Smooth muscle cell (in vitro differentiated cells): ENCODE measurements around the gene SNTA1. TPM values are rescaled to one million over a fixed set of nuclear protein-coding genes. Genes with fewer than 3 reads are reported as not detected.

Source experiments
- DNase-seq: peaks from one replicate; lab custom pipeline; 2025; ENCODE audit not compliant: unreplicated experiment; lab: John Stamatoyannopoulos, UW
- H2AFZ ChIP-seq: fragments of 200-600 bp; sonication (generic); 2 replicates; pipeline ENCODE4 v1.6.0; 2016; ENCODE audit warnings: antibody characterized with exemption, low read depth, mild to moderate bottlenecking
- H3F3A ChIP-seq: fragments of 200-600 bp; sonication (generic); 2 replicates; pipeline ENCODE4 v1.6.0; 2017; ENCODE audit warnings: antibody characterized with exemption, low read depth
- H3K27ac ChIP-seq: fragments of 200-600 bp; sonication (generic); 2 replicates; pipeline ENCODE4 v1.5.1; 2016; ENCODE audit warnings: low read depth, mild to moderate bottlenecking
- H3K27me3 ChIP-seq: fragments of 200-600 bp; sonication (generic); 2 replicates; pipeline ENCODE4 v1.6.1; 2016; ENCODE audit warnings: low read depth, mild to moderate bottlenecking
- H3K36me3 ChIP-seq: fragments of 200-600 bp; sonication (generic); 2 replicates; pipeline ENCODE4 v1.5.1; 2016; ENCODE audit warnings: low read depth
- H3K4me1 ChIP-seq: fragments of 200-600 bp; sonication (generic); 2 replicates; pipeline ENCODE4 v1.5.1; 2016; ENCODE audit warnings: low read depth
- H3K4me2 ChIP-seq: fragments of 200-600 bp; sonication (generic); 2 replicates; pipeline ENCODE4 v1.6.0; 2016; ENCODE audit warnings: mild to moderate bottlenecking
- H3K4me3 ChIP-seq: fragments of 200-600 bp; sonication (generic); 2 replicates; pipeline ENCODE4 v1.5.1; 2016; ENCODE audit warnings: mild to moderate bottlenecking
- H3K79me2 ChIP-seq: fragments of 200-600 bp; sonication (generic); 2 replicates; pipeline ENCODE4 v1.6.0; 2016; ENCODE audit warnings: low read depth, mild to moderate bottlenecking
- H3K9ac ChIP-seq: fragments of 200-600 bp; sonication (generic); 2 replicates; pipeline ENCODE4 v1.6.0; 2016; ENCODE audit warnings: low read depth
- H3K9me3 ChIP-seq: fragments of 200-600 bp; sonication (generic); replicated peaks from 2 replicates; pipeline ENCODE4 v1.5.1; 2016; ENCODE audit warnings: low read depth
- H4K20me1 ChIP-seq: fragments of 200-600 bp; sonication (generic); 2 replicates; pipeline ENCODE4 v1.6.0; 2016; ENCODE audit warnings: low read depth
- CTCF ChIP-seq: fragments of 200-600 bp; sonication (generic); IDR thresholded peaks from 2 replicates; pipeline ENCODE4 v1.5.1; 2017; ENCODE audit warnings: borderline replicate concordance, mild to moderate bottlenecking, antibody characterized with exemption; ENCODE audit not compliant: insufficient read depth, poor library complexity, severe bottlenecking
- WGBS: methylation state at CpG from one replicate; pipeline ENCODE4 v1.1.7; 2016; ENCODE audit warnings: low lambda C conversion rate; 5-methylcytosine and 5-hydroxymethylcytosine counted together
- polyA plus RNA-seq: library from polyadenylated mRNA; unstranded; fragments of >200 nt; fragmentation: Nextera tagmentation; extraction: Ambion mirVana; gene quantifications from 2 replicates; pipeline ENCODE4 v1.2.1, GENCODE V29; 2016
- total RNA-seq: library from RNA; depleted of rRNA; stranded (reverse); fragments of >200 nt; gene quantifications from 2 replicates; pipeline ENCODE4 v1.2.3, GENCODE V29; 2014

Gene SNTA1
- total RNA-seq (39.2 and 49.5 TPM in 2 replicates), polyA plus RNA-seq (51.8 and 58.2 TPM in 2 replicates)

- WGBS, result 2% methylated on average over 51 of the region's 75 CpGs
- Histone ChIP-seq H3K9me3 (no peaks in the 10 kb centered on the region), H3K36me3 (no peaks in the 10 kb centered on the region), H3K79me2 (peaks cover 7% of the 10 kb centered on the region), H3K27ac (no peak within 1 kb of the TSS), H3K9ac (no peak within 1 kb of the TSS), H3K27me3 (no peaks in the 10 kb centered on the region), H3K4me1 (no peaks in the 10 kb centered on the region), H2AFZ (peak within 1 kb of the TSS; percentile 92), H3F3A (no peaks in the 10 kb centered on the region), H3K4me3 (peak within 1 kb of the TSS; percentile 95), H3K4me2 (peak within 1 kb of the TSS; percentile 97), H4K20me1 (no peaks in the 10 kb centered on the region)
- DNase-seq, result peak; percentile 89
- TF ChIP-seq CTCF, result no peak
These were observed at the start of gene SNTA1 for GRCh38 chr20:33443512-33444239. Gene SNTA1, minus strand, starts transcription at chr20:33443763. Its CDS starts 143 bp downstream, at chr20:33443620.

- Histone ChIP-seq H3K9me3 (no peaks in the 10 kb centered on the region), H3K9ac (peak overlapping the region; percentile 88), H3K4me3 (peak overlapping the region; percentile 97), H3K79me2 (peaks cover 57% of the 10 kb centered on the region), H3K27ac (no peak overlapping the region), H4K20me1 (peaks cover 47% of the 10 kb centered on the region), H3K27me3 (no peaks in the 10 kb centered on the region), H3K36me3 (no peaks in the 10 kb centered on the region), H3F3A (peaks cover 4% of the 10 kb centered on the region), H3K4me1 (peaks cover 15% of the 10 kb centered on the region), H3K4me2 (peak overlapping the region; percentile 90), H2AFZ (peak overlapping the region; percentile 96)
- 79% methylated on average over 8 of the region's 8 CpGs for WGBS
- no peak for TF ChIP-seq CTCF
- DNase-seq, result no peak
These were observed 47.5 kb upstream of the SNTA1 start for GRCh38 chr20:33490934-33491656.

- Histone ChIP-seq H3K79me2 (peaks cover 49% of the 10 kb centered on the region), H2AFZ (peak within 1 kb of the TSS; percentile 100), H3F3A (peaks cover 4% of the 10 kb centered on the region), H3K4me3 (peak within 1 kb of the TSS; percentile 97), H4K20me1 (peaks cover 39% of the 10 kb centered on the region), H3K4me2 (peak within 1 kb of the TSS; percentile 99), H3K9ac (peak within 1 kb of the TSS; percentile 93), H3K27ac (peak within 1 kb of the TSS; percentile 97), H3K4me1 (peaks cover 15% of the 10 kb centered on the region), H3K27me3 (no peaks in the 10 kb centered on the region), H3K36me3 (no peaks in the 10 kb centered on the region), H3K9me3 (no peaks in the 10 kb centered on the region)
- no peak for TF ChIP-seq CTCF
- DNase-seq, result no peak
- 2% methylated on average over 68 of the region's 105 CpGs for WGBS
These were observed 46.7 kb upstream of the SNTA1 start, which contains the start of gene CBFA2T2 for GRCh38 chr20:33490023-33490933. Gene CBFA2T2, plus strand, starts transcription at chr20:33490096. Its CDS starts 172 bp downstream, at chr20:33490268.
